Stimulated activated naive B cell treated with anti-CD40 and anti-IgM and Interleukin-4, amounts not matched to agents 10 μg/mL and 1 μg/mL and 100 μg/mL, for 72 hours (primary cell): ENCODE measurements around the gene ATXN8OS.
"Not testable (repeated sequence)": the region's sequence is repeated elsewhere in the genome, so short reads cannot be mapped to it uniquely, and the experiment has no call there.

Experiments used
- ATAC-seq, 2 donors: fragments of 150-1000 bp; cut with Tn5 transposase; replicated peaks; 2 replicates each; pipeline ENCODE4 v1.10.0; 2021; ENCODE audit warnings: moderate library complexity in 1 of 2
- DNase-seq: peaks from one replicate; pipeline ENCODE4 v3.0.0; 2021
- H3K27ac Mint-ChIP-seq: one replicate; pipeline ENCODE4 v1.8.0; 2022; ENCODE audit warnings: mild to moderate bottlenecking, mixed read lengths
- H3K27me3 Mint-ChIP-seq, 2 donors: one replicate each; pipeline ENCODE4 v1.8.0; 2022; ENCODE audit warnings: mixed read lengths in 2 of 2
- H3K36me3 Mint-ChIP-seq, 2 donors: one replicate each; pipeline ENCODE4 v1.8.0; 2022; ENCODE audit warnings: mixed read lengths in 2 of 2, mild to moderate bottlenecking in 1 of 2
- H3K4me1 Mint-ChIP-seq, 2 donors: one replicate each; pipeline ENCODE4 v1.8.0; 2022; ENCODE audit warnings: mixed read lengths in 2 of 2, mild to moderate bottlenecking in 1 of 2
- H3K4me3 Mint-ChIP-seq, 2 donors: one replicate each; pipeline ENCODE4 v1.8.0; 2022; ENCODE audit warnings: mild to moderate bottlenecking in 2 of 2, mixed read lengths in 2 of 2, moderate library complexity in 1 of 2
- H3K9me3 Mint-ChIP-seq, 2 donors: one replicate each; pipeline ENCODE4 v1.8.0; 2022; ENCODE audit warnings: mixed read lengths in 2 of 2, mild to moderate bottlenecking in 1 of 2

ATXN8OS gene

GRCh38 chr13:70107498-70108281 is at the start of gene ATXN8OS:
Gene ATXN8OS, plus strand, starts transcription at chr13:70107826.
- no peak within 1 kb of the TSS for H3K27ac Mint-ChIP-seq
- H3K27me3 Mint-ChIP-seq = peaks cover 0 to 8% of the 10 kb centered on the region in 2 donors
- ATAC-seq = no peak
- no peaks in the 10 kb centered on the region for H3K36me3 Mint-ChIP-seq
- no peak for DNase-seq
- no peak within 1 kb of the TSS for H3K4me3 Mint-ChIP-seq
- no peaks in the 10 kb centered on the region for H3K4me1 Mint-ChIP-seq
- no peaks in the 10 kb centered on the region for H3K9me3 Mint-ChIP-seq

GRCh38 chr13:70080012-70080411 is 27.6 kb upstream of the ATXN8OS start:
- H3K36me3 Mint-ChIP-seq = no peaks in the 10 kb centered on the region
- H3K4me3 Mint-ChIP-seq = no peak overlapping the region
- DNase-seq (no peak), ATAC-seq (no peak)
- no peaks in the 10 kb centered on the region for H3K27me3 Mint-ChIP-seq
- H3K4me1 Mint-ChIP-seq = no peaks in the 10 kb centered on the region
- H3K27ac Mint-ChIP-seq = no peak overlapping the region
- peaks cover 5 to 6% of the 10 kb centered on the region in 2 donors for H3K9me3 Mint-ChIP-seq

DNA sequence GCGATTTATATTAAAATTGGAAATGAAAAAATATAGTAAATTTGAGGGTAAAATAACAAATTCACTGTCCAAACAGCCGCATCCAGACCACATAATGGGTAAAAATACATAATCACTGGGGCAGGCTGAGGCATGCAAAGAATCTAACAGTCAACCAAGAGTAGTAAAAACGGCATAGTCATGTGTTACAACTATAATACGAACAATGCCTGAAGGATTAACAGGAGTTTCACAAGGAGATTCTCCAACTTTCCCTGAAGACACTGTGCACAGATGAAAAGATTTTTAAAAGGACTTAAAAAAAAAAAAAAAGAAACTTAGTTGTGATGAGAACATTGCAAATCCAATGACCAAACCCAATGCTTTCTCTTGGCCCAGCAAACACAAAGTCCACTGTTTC is 20.4 kb upstream of the ATXN8OS start:
- Mint-ChIP-seq H3K27me3 (no peaks in the 10 kb centered on the region), H3K9me3 (peaks cover 7 to 8% of the 10 kb centered on the region in 2 donors), H3K4me1 (no peaks in the 10 kb centered on the region), H3K27ac (no peak overlapping the region), H3K36me3 (no peaks in the 10 kb centered on the region), H3K4me3 (no peak overlapping the region)
- DNase-seq (no peak), ATAC-seq (no peak)

GRCh38 chr13:70088926-70089325 is 18.7 kb upstream of the ATXN8OS start:
- Mint-ChIP-seq H3K27ac (no peak overlapping the region), H3K27me3 (no peaks in the 10 kb centered on the region), H3K9me3 (peaks cover 7 to 8% of the 10 kb centered on the region in 2 donors), H3K4me3 (no peak overlapping the region), H3K4me1 (no peaks in the 10 kb centered on the region), H3K36me3 (no peaks in the 10 kb centered on the region)
- DNase-seq = no peak
- no peak for ATAC-seq

DNA sequence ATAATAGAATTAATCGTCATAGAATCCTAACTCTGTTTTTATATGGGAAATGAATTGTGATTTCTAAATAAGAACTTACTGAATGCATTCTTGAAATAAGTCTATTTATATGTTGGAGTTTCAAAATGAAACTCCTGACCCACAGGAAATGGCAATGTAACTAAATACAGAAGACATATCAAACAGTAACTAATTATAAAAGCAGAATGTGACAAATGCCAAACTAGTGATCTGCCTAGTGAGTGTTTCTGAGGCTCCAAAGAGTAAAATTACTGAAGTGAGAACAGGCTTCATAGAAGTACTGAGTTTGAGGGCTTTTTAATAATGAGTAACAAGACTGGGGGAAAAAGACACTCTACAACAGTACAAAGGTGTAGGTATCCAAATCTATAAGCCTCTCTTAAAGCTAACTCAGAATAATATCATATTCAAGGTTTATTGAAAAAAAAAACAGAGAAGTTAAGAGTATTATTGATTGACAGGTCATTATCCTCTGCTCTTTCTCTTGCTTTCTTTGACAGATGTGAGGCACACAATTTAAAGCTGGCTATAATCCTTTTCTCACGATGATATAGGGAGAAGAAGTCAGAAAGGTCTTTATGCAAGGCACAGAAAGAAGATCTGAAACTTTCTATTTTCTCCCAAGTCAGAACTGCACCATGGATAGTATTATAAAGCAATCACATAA is 17.4 kb upstream of the ATXN8OS start:
- Mint-ChIP-seq H3K9me3 (peaks cover 4 to 7% of the 10 kb centered on the region in 2 donors), H3K4me1 (no peaks in the 10 kb centered on the region), H3K36me3 (no peaks in the 10 kb centered on the region), H3K27ac (no peak overlapping the region), H3K27me3 (no peaks in the 10 kb centered on the region), H3K4me3 (no peak overlapping the region)
- DNase-seq (no peak), ATAC-seq (no peak)

- peaks cover 0 to 2% of the 10 kb centered on the region in 2 donors for H3K9me3 Mint-ChIP-seq
- no peak overlapping the region for H3K4me3 Mint-ChIP-seq
- no peaks in the 10 kb centered on the region for H3K27me3 Mint-ChIP-seq
- H3K4me1 Mint-ChIP-seq = no peaks in the 10 kb centered on the region
- H3K36me3 Mint-ChIP-seq = no peaks in the 10 kb centered on the region
- no peak for DNase-seq
- ATAC-seq = no peak
- no peak overlapping the region for H3K27ac Mint-ChIP-seq
Measured at GRCh38 chr13:70098669-70099068, 9.0 kb upstream of the ATXN8OS start.

- DNase-seq (no peak), ATAC-seq (no peak)
- Mint-ChIP-seq H3K4me1 (no peaks in the 10 kb centered on the region), H3K27ac (no peak overlapping the region), H3K27me3 (peaks cover 0 to 8% of the 10 kb centered on the region in 2 donors), H3K4me3 (no peak overlapping the region), H3K9me3 (no peaks in the 10 kb centered on the region), H3K36me3 (no peaks in the 10 kb centered on the region)
Measured at GRCh38 chr13:70104481-70104880, 3.1 kb upstream of the ATXN8OS start.

GRCh38 chr13:70107125-70107497 is 515 bp upstream of the ATXN8OS start:
- Mint-ChIP-seq H3K4me3 (no peak overlapping the region), H3K27me3 (peaks cover 0 to 8% of the 10 kb centered on the region in 2 donors), H3K4me1 (no peaks in the 10 kb centered on the region), H3K9me3 (no peaks in the 10 kb centered on the region), H3K36me3 (no peaks in the 10 kb centered on the region), H3K27ac (no peak overlapping the region)
- ATAC-seq = no peak
- DNase-seq = no peak

- H3K4me3 Mint-ChIP-seq = no peak within 1 kb of the TSS
- no peak for ATAC-seq
- H3K27ac Mint-ChIP-seq = no peak within 1 kb of the TSS
- H3K4me1 Mint-ChIP-seq = no peaks in the 10 kb centered on the region
- no peaks in the 10 kb centered on the region for H3K36me3 Mint-ChIP-seq
- peaks cover 0 to 8% of the 10 kb centered on the region in 2 donors for H3K27me3 Mint-ChIP-seq
- H3K9me3 Mint-ChIP-seq = no peaks in the 10 kb centered on the region
- DNase-seq = no peak
Measured at GRCh38 chr13:70108356-70109105, 905 bp downstream of the ATXN8OS start, which contains the start of gene KLHL1. Gene KLHL1, minus strand, starts transcription at chr13:70108452. Its CDS starts 753 bp downstream, at chr13:70107699.

DNA sequence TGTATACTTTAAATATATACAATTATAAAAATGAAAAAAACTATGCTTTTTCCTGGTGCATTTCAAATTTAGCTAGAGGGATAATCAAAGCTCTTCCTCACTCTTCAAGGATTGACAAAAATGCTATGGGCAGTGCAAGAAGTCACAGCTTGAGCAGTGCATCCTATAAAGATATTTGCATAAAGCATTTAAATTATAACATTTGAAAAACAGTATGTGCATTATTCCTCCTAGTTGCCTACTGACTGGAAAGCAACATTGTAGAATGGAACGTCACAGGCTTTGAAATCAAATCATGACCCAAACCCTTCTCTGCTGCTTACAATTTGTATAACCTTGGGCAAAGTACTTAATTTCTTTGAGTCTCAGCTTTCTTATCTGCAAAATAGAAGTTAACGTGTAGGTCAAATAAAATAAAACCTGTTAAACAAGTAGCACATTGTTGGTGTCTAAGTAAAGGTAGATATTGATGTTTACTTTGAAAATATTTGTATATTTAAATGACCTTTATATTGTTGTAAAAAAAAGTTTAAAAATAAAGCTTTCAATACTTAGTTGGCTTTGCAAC is 9.8 kb downstream of the ATXN8OS start:
- Mint-ChIP-seq H3K4me1 (no peaks in the 10 kb centered on the region), H3K9me3 (peaks cover 0 to 2% of the 10 kb centered on the region in 2 donors), H3K27me3 (no peaks in the 10 kb centered on the region), H3K4me3 (no peak overlapping the region), H3K36me3 (no peaks in the 10 kb centered on the region), H3K27ac (no peak overlapping the region)
- DNase-seq (no peak), ATAC-seq (no peak)

- Mint-ChIP-seq H3K27me3 (no peaks in the 10 kb centered on the region), H3K36me3 (no peaks in the 10 kb centered on the region), H3K9me3 (peaks cover 0 to 4% of the 10 kb centered on the region in 2 donors), H3K4me1 (no peaks in the 10 kb centered on the region), H3K4me3 (no peak overlapping the region), H3K27ac (no peak overlapping the region)
- no peak for DNase-seq
- ATAC-seq = no peak
Measured at GRCh38 chr13:70125693-70126092, 18.1 kb downstream of the ATXN8OS start.

DNA sequence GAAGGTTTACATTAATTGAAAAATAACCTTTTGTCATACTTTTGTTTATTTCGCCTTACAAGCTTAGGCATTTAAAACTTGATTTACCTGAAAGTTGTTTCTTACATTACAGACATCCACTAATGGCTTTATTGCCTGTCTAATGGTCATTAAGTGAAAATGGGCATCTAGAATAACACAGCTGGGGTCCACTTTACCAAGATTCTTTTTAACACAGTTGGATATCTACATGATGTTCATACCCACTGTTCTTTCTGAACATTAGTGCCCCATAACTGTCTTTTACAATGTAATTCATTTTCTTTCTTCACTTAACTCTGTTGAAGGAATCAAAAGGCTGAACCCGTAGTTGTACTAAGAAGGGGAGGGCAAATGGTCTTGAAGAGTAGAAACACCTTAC is 20.5 kb downstream of the ATXN8OS start:
- no peaks in the 10 kb centered on the region for H3K4me1 Mint-ChIP-seq
- no peak overlapping the region for H3K27ac Mint-ChIP-seq
- no peaks in the 10 kb centered on the region for H3K36me3 Mint-ChIP-seq
- peaks cover 0 to 4% of the 10 kb centered on the region in 2 donors for H3K9me3 Mint-ChIP-seq
- DNase-seq (no peak), ATAC-seq (no peak)
- H3K4me3 Mint-ChIP-seq = no peak overlapping the region
- H3K27me3 Mint-ChIP-seq = no peaks in the 10 kb centered on the region

- not testable (repeated sequence) for ATAC-seq, H3K27me3 Mint-ChIP-seq, H3K4me3 Mint-ChIP-seq, DNase-seq, H3K36me3 Mint-ChIP-seq, H3K4me1 Mint-ChIP-seq, H3K9me3 Mint-ChIP-seq, H3K27ac Mint-ChIP-seq
Measured at GRCh38 chr13:70142658-70143057, 35.0 kb downstream of the ATXN8OS start.

DNA sequence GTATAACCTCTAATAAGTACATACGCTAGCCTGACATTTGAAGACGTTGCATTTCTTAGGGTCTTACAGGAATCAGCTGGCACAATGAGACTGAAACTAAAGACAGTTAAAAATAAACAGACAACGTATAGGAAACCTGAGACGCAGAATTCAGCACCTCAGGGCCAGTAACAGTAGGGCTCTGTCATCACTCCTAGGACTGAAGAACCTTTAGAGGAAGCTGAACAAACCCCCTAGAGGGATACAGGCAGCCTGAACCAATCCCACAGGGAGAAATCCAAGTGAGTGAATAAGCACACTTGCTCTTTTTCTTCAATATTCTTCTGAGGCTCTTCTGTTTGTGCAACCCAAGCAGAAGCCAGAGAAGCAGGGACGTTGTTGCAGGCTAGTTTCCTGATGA is 54.5 kb downstream of the ATXN8OS start:
- no peaks in the 10 kb centered on the region for H3K4me1 Mint-ChIP-seq
- no peak overlapping the region for H3K4me3 Mint-ChIP-seq
- DNase-seq (no peak), ATAC-seq (no peak)
- H3K27me3 Mint-ChIP-seq = no peaks in the 10 kb centered on the region
- no peaks in the 10 kb centered on the region for H3K36me3 Mint-ChIP-seq
- peaks cover 0 to 2% of the 10 kb centered on the region in 2 donors for H3K9me3 Mint-ChIP-seq
- no peak overlapping the region for H3K27ac Mint-ChIP-seq
